Measurements from ENCODE around the gene USP17L18.
"Not testable (repeated sequence)": the region's sequence is repeated elsewhere in the genome, so short reads cannot be mapped to it uniquely, and the experiment has no call there.

The USP17L18 gene, protein sequence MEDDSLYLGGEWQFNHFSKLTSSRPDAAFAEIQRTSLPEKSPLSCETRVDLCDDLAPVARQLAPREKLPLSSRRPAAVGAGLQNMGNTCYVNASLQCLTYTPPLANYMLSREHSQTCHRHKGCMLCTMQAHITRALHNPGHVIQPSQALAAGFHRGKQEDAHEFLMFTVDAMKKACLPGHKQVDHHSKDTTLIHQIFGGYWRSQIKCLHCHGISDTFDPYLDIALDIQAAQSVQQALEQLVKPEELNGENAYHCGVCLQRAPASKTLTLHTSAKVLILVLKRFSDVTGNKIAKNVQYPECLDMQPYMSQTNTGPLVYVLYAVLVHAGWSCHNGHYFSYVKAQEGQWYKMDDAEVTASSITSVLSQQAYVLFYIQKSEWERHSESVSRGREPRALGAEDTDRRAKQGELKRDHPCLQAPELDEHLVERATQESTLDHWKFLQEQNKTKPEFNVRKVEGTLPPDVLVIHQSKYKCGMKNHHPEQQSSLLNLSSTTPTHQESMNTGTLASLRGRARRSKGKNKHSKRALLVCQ

DNA sequence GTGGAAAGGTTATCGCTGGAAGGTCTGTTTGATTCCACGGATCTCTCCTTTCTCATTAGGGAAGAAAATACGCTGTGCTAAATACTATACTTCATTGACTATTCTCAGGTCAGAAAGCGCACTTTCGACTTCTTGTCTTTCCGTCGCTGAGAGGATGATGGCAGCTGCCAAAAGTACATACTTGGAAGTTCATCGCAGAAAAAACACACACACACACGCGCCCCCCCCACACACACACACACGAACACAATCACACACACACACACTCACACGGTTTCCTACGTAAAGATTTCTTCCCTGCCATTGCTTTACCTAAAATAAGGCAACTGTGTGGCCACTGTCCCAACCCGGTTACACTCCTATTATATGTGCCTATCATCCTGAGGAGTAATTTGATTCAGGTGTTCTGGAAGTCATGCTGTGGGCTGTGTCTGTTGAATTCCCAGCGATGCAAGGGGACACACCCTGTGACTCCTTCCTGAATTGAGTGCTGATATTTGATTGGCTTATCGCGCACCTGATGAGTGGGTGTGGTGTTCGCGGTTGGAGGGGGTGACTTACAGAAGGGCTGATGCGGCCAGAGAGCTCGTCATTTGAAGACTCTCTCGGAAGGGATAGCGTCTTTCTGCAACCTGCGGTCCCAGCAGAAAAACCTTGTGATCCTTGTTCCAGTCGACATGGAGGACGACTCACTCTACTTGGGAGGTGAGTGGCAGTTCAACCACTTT, at the start of gene USP17L18:
TSS of gene USP17L18 (plus strand) at position 678 of the 728 bp plus-strand sequence. CDS start at position 678, 0 bp downstream.
- not testable (repeated sequence) for DNase-seq

DNA sequence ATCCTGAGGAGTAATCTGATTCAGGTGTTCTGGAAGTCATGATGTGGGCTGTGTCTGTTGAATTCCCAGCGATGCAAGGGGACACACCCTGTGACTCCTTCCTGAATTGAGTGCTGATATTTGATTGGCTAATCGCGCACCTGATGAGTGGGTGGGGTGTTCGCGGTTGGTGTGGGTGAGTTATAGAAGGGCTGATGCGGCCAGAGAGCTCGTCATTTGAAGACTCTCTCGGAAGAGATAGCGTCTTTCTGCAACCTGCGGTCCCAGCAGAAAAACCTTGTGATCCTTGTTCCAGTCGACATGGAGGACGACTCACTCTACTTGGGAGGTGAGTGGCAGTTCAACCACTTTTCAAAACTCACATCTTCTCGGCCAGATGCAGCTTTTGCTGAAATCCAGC, 38.1 kb upstream of the USP17L18 start, which contains the start of gene USP17L10:
TSS of gene USP17L10 (plus strand) at position 301 of the 400 bp plus-strand sequence. CDS start at position 301, 0 bp downstream.
- not testable (repeated sequence) for DNase-seq

DNA sequence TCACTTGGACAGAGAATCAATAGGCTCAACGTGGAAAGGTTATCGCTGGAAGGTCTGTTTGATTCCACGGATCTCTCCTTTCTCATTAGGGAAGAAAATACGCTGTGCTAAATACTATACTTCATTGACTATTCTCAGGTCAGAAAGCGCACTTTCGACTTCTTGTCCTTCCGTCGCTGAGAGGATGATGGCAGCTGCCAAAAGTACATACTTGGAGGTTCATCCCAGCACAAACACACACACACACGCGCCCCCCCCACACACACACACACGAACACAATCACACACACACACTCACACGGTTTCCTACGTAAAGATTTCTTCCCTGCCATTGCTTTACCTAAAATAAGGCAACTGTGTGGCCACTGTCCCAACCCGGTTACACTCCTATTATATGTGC, 33.7 kb upstream of the USP17L18 start:
- DNase-seq, result not testable (repeated sequence)

DNA sequence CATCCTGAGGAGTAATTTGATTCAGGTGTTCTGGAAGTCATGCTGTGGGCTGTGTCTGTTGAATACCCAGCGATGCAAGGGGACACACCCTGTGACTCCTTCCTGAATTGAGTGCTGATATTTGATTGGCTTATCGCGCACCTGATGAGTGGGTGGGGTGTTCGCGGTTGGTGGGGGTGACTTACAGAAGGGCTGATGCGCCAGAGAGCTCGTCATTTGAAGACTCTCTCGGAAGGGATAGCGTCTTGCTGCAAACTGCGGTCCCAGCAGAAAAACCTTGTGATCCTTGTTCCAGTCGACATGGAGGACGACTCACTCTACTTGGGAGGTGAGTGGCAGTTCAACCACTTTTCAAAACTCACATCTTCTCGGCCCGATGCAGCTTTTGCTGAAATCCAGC, 33.3 kb upstream of the USP17L18 start, which contains the start of gene USP17L11:
TSS of gene USP17L11 (plus strand) at position 301 of the 400 bp plus-strand sequence. CDS start at position 301, 0 bp downstream.
- DNase-seq, result not testable (repeated sequence)

DNA sequence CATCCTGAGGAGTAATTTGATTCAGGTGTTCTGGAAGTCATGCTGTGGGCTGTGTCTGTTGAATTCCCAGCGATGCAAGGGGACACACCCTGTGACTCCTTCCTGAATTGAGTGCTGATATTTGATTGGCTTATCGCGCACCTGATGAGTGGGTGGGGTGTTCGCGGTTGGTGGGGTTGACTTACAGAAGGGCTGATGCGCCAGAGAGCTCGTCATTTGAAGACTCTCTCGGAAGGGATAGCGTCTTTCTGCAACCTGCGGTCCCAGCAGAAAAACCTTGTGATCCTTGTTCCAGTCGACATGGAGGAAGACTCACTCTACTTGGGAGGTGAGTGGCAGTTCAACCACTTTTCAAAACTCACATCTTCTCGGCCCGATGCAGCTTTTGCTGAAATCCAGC, 28.6 kb upstream of the USP17L18 start, which contains the start of gene USP17L12:
TSS of gene USP17L12 (plus strand) at position 301 of the 400 bp plus-strand sequence. CDS start at position 301, 0 bp downstream.
- DNase-seq, result not testable (repeated sequence)

DNA sequence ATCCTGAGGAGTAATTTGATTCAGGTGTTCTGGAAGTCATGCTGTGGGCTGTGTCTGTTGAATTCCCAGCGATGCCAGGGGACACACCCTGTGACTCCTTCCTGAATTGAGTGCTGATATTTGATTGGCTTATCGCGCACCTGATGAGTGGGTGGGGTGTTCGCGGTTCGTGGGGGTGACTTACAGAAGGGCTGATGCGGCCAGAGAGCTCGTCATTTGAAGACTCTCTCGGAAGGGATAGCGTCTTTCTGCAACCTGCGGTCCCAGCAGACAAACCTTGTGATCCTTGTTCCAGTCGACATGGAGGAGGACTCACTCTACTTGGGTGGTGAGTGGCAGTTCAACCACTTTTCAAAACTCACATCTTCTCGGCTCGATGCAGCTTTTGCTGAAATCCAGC, 23.8 kb upstream of the USP17L18 start, which contains the start of gene USP17L13:
TSS of gene USP17L13 (plus strand) at position 301 of the 400 bp plus-strand sequence. CDS start at position 301, 0 bp downstream.
- DNase-seq, result not testable (repeated sequence)

DNA sequence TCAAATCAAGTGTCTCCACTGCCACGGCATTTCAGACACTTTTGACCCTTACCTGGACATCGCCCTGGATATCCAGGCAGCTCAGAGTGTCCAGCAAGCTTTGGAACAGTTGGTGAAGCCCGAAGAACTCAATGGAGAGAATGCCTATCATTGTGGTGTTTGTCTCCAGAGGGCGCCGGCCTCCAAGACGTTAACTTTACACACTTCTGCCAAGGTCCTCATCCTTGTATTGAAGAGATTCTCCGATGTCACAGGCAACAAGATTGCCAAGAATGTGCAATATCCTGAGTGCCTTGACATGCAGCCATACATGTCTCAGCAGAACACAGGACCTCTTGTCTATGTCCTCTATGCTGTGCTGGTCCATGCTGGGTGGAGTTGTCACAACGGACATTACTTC, 18.2 kb upstream of the USP17L18 start:
- not testable (repeated sequence) for DNase-seq

DNA sequence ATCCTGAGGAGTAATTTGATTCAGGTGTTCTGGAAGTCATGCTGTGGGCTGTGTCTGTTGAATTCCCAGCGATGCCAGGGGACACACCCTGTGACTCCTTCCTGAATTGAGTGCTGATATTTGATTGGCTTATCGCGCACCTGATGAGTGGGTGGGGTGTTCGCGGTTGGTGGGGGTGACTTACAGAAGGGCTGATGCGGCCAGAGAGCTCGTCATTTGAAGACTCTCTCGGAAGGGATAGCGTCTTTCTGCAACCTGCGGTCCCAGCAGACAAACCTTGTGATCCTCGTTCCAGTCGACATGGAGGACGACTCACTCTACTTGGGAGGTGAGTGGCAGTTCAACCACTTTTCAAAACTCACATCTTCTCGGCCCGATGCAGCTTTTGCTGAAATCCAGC, 14.3 kb upstream of the USP17L18 start, which contains the start of gene USP17L15:
TSS of gene USP17L15 (plus strand) at position 301 of the 400 bp plus-strand sequence. CDS start at position 301, 0 bp downstream.
- not testable (repeated sequence) for DNase-seq

DNA sequence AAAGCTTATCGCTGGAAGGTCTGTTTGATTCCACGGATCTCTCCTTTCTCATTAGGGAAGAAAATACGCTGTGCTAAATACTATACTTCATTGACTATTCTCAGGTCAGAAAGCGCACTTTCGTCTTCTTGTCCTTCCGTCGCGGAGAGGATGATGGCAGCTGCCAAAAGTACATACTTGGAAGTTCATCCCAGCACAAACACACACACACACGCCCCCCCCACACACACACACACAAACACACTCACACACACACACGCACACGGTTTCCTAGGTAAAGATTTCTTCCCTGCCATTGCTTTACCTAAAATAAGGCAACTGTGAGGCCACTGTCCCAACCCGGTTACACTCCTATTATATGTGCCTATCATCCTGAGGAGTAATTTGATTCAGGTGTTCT, 10.0 kb upstream of the USP17L18 start:
- DNase-seq, result not testable (repeated sequence)

DNA sequence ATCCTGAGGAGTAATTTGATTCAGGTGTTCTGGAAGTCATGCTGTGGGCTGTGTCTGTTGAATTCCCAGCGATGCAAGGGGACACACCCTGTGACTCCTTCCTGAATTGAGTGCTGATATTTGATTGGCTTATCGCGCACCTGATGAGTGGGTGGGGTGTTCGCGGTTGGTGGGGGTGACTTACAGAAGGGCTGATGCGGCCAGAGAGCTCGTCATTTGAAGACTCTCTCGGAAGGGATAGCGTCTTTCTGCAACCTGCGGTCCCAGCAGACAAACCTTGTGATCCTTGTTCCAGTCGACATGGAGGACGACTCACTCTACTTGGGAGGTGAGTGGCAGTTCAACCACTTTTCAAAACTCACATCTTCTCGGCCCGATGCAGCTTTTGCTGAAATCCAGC, 4.9 kb upstream of the USP17L18 start, which contains the start of gene USP17L17:
TSS of gene USP17L17 (plus strand) at position 301 of the 400 bp plus-strand sequence. CDS start at position 301, 0 bp downstream.
- DNase-seq, result not testable (repeated sequence)

DNA sequence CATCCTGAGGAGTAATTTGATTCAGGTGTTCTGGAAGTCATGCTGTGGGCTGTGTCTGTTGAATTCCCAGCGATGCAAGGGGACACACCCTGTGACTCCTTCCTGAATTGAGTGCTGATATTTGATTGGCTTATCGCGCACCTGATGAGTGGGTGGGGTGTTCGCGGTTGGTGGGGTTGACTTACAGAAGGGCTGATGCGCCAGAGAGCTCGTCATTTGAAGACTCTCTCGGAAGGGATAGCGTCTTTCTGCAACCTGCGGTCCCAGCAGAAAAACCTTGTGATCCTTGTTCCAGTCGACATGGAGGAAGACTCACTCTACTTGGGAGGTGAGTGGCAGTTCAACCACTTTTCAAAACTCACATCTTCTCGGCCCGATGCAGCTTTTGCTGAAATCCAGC, 4.6 kb downstream of the USP17L18 start, which contains the start of gene USP17L19:
TSS of gene USP17L19 (plus strand) at position 301 of the 400 bp plus-strand sequence. CDS start at position 301, 0 bp downstream.
- DNase-seq, result not testable (repeated sequence)

DNA sequence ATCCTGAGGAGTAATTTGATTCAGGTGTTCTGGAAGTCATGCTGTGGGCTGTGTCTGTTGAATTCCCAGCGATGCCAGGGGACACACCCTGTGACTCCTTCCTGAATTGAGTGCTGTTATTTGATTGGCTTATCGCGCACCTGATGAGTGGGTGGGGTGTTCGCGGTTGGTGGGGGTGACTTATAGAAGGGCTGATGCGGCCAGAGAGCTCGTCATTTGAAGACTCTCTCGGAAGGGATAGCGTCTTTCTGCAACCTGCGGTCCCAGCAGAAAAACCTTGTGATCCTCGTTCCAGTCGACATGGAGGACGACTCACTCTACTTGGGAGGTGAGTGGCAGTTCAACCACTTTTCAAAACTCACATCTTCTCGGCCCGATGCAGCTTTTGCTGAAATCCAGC, 9.4 kb downstream of the USP17L18 start, which contains the start of gene USP17L20:
TSS of gene USP17L20 (plus strand) at position 301 of the 400 bp plus-strand sequence. CDS start at position 301, 0 bp downstream.
- not testable (repeated sequence) for DNase-seq

DNA sequence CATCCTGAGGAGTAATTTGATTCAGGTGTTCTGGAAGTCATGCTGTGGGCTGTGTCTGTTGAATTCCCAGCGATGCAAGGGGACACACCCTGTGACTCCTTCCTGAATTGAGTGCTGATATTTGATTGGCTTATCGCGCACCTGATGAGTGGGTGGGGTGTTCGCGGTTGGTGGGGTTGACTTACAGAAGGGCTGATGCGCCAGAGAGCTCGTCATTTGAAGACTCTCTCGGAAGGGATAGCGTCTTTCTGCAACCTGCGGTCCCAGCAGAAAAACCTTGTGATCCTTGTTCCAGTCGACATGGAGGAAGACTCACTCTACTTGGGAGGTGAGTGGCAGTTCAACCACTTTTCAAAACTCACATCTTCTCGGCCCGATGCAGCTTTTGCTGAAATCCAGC, 14.1 kb downstream of the USP17L18 start, which contains the start of gene USP17L21:
TSS of gene USP17L21 (plus strand) at position 301 of the 400 bp plus-strand sequence. CDS start at position 301, 0 bp downstream.
- DNase-seq, result not testable (repeated sequence)

DNA sequence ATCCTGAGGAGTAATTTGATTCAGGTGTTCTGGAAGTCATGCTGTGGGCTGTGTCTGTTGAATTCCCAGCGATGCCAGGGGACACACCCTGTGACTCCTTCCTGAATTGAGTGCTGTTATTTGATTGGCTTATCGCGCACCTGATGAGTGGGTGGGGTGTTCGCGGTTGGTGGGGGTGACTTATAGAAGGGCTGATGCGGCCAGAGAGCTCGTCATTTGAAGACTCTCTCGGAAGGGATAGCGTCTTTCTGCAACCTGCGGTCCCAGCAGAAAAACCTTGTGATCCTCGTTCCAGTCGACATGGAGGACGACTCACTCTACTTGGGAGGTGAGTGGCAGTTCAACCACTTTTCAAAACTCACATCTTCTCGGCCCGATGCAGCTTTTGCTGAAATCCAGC, 18.9 kb downstream of the USP17L18 start, which contains the start of gene USP17L22:
TSS of gene USP17L22 (plus strand) at position 301 of the 400 bp plus-strand sequence. CDS start at position 301, 0 bp downstream.
- not testable (repeated sequence) for DNase-seq

DNA sequence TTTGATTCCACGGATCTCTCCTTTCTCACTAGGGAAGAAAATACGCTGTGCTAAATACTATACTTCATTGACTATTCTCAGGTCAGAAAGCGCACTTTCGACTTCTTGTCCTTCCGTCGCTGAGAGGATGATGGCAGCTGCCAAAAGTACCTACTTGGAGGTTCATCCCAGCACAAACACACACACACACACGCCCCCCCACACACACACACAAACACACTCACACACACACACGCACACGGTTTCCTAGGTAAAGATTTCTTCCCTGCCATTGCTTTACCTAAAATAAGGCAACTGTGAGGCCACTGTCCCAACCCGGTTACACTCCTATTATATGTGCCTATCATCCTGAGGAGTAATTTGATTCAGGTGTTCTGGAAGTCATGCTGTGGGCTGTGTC, 23.3 kb downstream of the USP17L18 start:
- DNase-seq, result not testable (repeated sequence)

Data from activated effector memory CD4-positive, alpha-beta T cell treated with Interleukin-2 at 50 U/mL for 16 hours (primary cell).